Activated CD4-positive, CD25-positive, alpha-beta regulatory T cell (primary cell): ENCODE measurements around the gene CTNNAL1.
"Not testable (repeated sequence)": the region's sequence is repeated elsewhere in the genome, so short reads cannot be mapped to it uniquely, and the experiment has no call there.

Source experiments
- DNase-seq, 4 experiments: peaks; one replicate each; lab custom pipeline; 2025; lab: John Stamatoyannopoulos, UW

The CTNNAL1 gene

GRCh38 chr9:108983885-108984284 is 29.4 kb downstream of the CTNNAL1 start:
- DNase-seq = no peak

- DNase-seq = no peak
Measured at GRCh38 chr9:108980893-108981292, 32.4 kb downstream of the CTNNAL1 start.

- DNase-seq = no peak
Measured at GRCh38 chr9:108978205-108978604, 35.1 kb downstream of the CTNNAL1 start.

- no peak for DNase-seq
Measured at GRCh38 chr9:108973895-108974294, 39.4 kb downstream of the CTNNAL1 start.

- DNase-seq = no peak
Measured at GRCh38 chr9:108972626-108973209, 40.6 kb downstream of the CTNNAL1 start.

GRCh38 chr9:108972186-108972585 is 41.1 kb downstream of the CTNNAL1 start:
- no peak for DNase-seq

- DNase-seq = not testable (repeated sequence)
Measured at GRCh38 chr9:108971392-108971791, 41.9 kb downstream of the CTNNAL1 start.

GRCh38 chr9:108967916-108968315 is 45.4 kb downstream of the CTNNAL1 start:
- no peak for DNase-seq

- no peak for DNase-seq
Measured at GRCh38 chr9:108963459-108964143, 49.7 kb downstream of the CTNNAL1 start.

GRCh38 chr9:108961151-108961550 is 52.1 kb downstream of the CTNNAL1 start:
- DNase-seq = no peak

GRCh38 chr9:108960331-108960730 is 53.0 kb downstream of the CTNNAL1 start:
- DNase-seq = no peak

- DNase-seq = no peak
Measured at GRCh38 chr9:108956631-108957026, 56.7 kb downstream of the CTNNAL1 start.

GRCh38 chr9:108956022-108956630 is 57.2 kb downstream of the CTNNAL1 start:
- no peak for DNase-seq

- no peak for DNase-seq
Measured at GRCh38 chr9:108953983-108954574, 59.2 kb downstream of the CTNNAL1 start.

GRCh38 chr9:108951578-108951977 is 61.7 kb downstream of the CTNNAL1 start:
- no peak for DNase-seq

GRCh38 chr9:108950168-108950567 is 63.1 kb downstream of the CTNNAL1 start:
- DNase-seq = no peak

GRCh38 chr9:108939975-108940374 is 73.3 kb downstream of the CTNNAL1 start:
- DNase-seq = no peak

GRCh38 chr9:108937561-108938305 is 75.6 kb downstream of the CTNNAL1 start:
- no peak for DNase-seq

GRCh38 chr9:108934323-108934893 is 78.9 kb downstream of the CTNNAL1 start, which contains the start of gene ABITRAM:
TSS of gene ABITRAM (plus strand) at chr9:108934400. CDS start at chr9:108934487, 87 bp downstream.
- DNase-seq = peak; percentile 73 to 83 (median 80)

GRCh38 chr9:108933718-108934322 is 79.5 kb downstream of the CTNNAL1 start, which contains the start of gene ELP1:
TSS of gene ELP1 (minus strand) at chr9:108934124. CDS start at chr9:108931146, 2,978 bp downstream.
- DNase-seq = peak; percentile 73 to 84 (median 81)

- DNase-seq = no peak
Measured at GRCh38 chr9:108933231-108933717, 80.0 kb downstream of the CTNNAL1 start.
